ENCODE measurements around the gene ASAP2.

The ASAP2 gene

DNA sequence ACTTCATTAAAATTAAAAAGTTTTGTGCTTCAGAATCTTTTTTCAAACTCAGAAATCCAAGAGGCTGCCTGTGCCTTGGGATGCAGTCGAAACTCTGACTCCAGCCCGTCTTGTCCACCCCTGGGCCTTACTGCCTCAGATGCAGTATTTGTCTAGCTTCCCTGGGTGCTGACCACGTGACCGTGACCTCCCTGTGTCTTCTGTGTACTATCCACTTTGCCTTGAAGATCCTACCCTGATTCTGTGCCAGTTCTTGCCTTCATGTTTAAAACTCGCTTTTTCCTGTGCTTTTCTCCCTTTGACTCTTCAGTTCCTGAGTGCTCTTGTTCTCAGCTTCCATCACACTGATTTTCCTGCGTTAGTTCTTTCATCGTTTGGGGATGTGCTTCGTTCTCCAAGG, 136.0 kb downstream of the ASAP2 start:
- H3K9me2 ChIP-seq (replicated peaks; ENCODE audit: low read depth, low read length): no peaks in the 10 kb centered on the region
- H3F3A ChIP-seq (ENCODE audit: low read depth): no peaks in the 10 kb centered on the region
- peaks cover 9% of the 10 kb centered on the region; the same call in 1 of the 2 replicates for H3K36me3 ChIP-seq (ENCODE audit: insufficient read depth, low read length)
- H3K4me1 ChIP-seq (ENCODE audit: insufficient read depth, low read length, poor library complexity, severe bottlenecking): no peaks in the 10 kb centered on the region
- no peak overlapping the region for H3K9ac ChIP-seq (ENCODE audit: low read depth, low read length, poor library complexity, severe bottlenecking)
- H3K27me3 ChIP-seq (ENCODE audit: insufficient read depth, low read length, poor library complexity, severe bottlenecking): no peaks in the 10 kb centered on the region
- H3K4me2 ChIP-seq (ENCODE audit: low read depth, low read length, poor library complexity, severe bottlenecking): no peak overlapping the region
- no peak overlapping the region for H2AFZ ChIP-seq (ENCODE audit: low read length)
- TF ChIP-seq EZH2phosphoT487 (IDR thresholded peaks at IDR 0.05; ENCODE audit: borderline replicate concordance): no peak
- TF ChIP-seq, protein P1, sequence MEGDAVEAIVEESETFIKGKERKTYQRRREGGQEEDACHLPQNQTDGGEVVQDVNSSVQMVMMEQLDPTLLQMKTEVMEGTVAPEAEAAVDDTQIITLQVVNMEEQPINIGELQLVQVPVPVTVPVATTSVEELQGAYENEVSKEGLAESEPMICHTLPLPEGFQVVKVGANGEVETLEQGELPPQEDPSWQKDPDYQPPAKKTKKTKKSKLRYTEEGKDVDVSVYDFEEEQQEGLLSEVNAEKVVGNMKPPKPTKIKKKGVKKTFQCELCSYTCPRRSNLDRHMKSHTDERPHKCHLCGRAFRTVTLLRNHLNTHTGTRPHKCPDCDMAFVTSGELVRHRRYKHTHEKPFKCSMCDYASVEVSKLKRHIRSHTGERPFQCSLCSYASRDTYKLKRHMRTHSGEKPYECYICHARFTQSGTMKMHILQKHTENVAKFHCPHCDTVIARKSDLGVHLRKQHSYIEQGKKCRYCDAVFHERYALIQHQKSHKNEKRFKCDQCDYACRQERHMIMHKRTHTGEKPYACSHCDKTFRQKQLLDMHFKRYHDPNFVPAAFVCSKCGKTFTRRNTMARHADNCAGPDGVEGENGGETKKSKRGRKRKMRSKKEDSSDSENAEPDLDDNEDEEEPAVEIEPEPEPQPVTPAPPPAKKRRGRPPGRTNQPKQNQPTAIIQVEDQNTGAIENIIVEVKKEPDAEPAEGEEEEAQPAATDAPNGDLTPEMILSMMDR (conservative IDR thresholded peaks at IDR 0.05; ENCODE audit: low read length): no peak
- no peaks in the 10 kb centered on the region for H3K79me2 ChIP-seq (ENCODE audit: insufficient read depth, low read length)
- H4K20me1 ChIP-seq (ENCODE audit: insufficient read depth, low read length, poor library complexity, severe bottlenecking): no peaks in the 10 kb centered on the region
- no peaks in the 10 kb centered on the region for H3K9me3 ChIP-seq (ENCODE audit: insufficient read depth, low read depth, low read length)
- no peak overlapping the region for H3K4me3 ChIP-seq (ENCODE audit: low read length, poor library complexity, severe bottlenecking)

DNA sequence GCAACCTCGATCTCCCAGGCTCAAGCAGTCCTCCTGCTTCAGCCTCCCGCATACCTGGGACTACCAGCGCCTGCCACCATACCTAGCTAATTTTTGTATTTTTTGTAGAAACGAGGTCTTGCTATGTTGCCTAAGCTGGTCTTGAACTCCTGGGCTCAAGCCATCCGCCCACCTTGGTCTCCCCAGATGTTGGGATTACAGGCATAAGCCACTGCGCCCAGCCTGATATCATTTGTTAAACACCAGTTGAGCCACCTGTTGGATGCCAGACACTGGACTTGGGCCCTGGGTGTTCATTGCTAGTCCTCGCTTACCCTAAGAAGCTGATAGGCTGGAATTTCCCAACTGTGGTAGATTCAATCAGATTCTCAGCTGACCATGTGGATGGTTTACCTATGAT, 136.9 kb downstream of the ASAP2 start:
- no peaks in the 10 kb centered on the region for H4K20me1 ChIP-seq (ENCODE audit: insufficient read depth, low read length, poor library complexity, severe bottlenecking)
- no peaks in the 10 kb centered on the region for H3K4me1 ChIP-seq (ENCODE audit: insufficient read depth, low read length, poor library complexity, severe bottlenecking)
- no peaks in the 10 kb centered on the region for H3F3A ChIP-seq (ENCODE audit: low read depth)
- no peak overlapping the region for H2AFZ ChIP-seq (ENCODE audit: low read length)
- H3K4me2 ChIP-seq (ENCODE audit: low read depth, low read length, poor library complexity, severe bottlenecking): no peak overlapping the region
- TF ChIP-seq, protein P1 (conservative IDR thresholded peaks at IDR 0.05; ENCODE audit: low read length): no peak
- TF ChIP-seq EZH2phosphoT487 (IDR thresholded peaks at IDR 0.05; ENCODE audit: borderline replicate concordance): no peak
- H3K36me3 ChIP-seq (ENCODE audit: insufficient read depth, low read length): peaks cover 9% of the 10 kb centered on the region; the same call in 1 of the 2 replicates
- H3K9me2 ChIP-seq (replicated peaks; ENCODE audit: low read depth, low read length): no peaks in the 10 kb centered on the region
- H3K9ac ChIP-seq (ENCODE audit: low read depth, low read length, poor library complexity, severe bottlenecking): no peak overlapping the region
- H3K79me2 ChIP-seq (ENCODE audit: insufficient read depth, low read length): no peaks in the 10 kb centered on the region
- no peaks in the 10 kb centered on the region for H3K9me3 ChIP-seq (ENCODE audit: insufficient read depth, low read depth, low read length)
- H3K4me3 ChIP-seq (ENCODE audit: low read length, poor library complexity, severe bottlenecking): no peak overlapping the region
- H3K27me3 ChIP-seq (ENCODE audit: insufficient read depth, low read length, poor library complexity, severe bottlenecking): no peaks in the 10 kb centered on the region

- Histone ChIP-seq H3K4me1 (ENCODE audit: insufficient read depth, low read length, poor library complexity, severe bottlenecking) (no peaks in the 10 kb centered on the region), H4K20me1 (ENCODE audit: insufficient read depth, low read length, poor library complexity, severe bottlenecking) (no peaks in the 10 kb centered on the region), H2AFZ (ENCODE audit: low read length) (no peak overlapping the region), H3K79me2 (ENCODE audit: insufficient read depth, low read length) (no peaks in the 10 kb centered on the region), H3K36me3 (ENCODE audit: insufficient read depth, low read length) (peaks cover 9% of the 10 kb centered on the region; the same call in 1 of the 2 replicates), H3K9ac (ENCODE audit: low read depth, low read length, poor library complexity, severe bottlenecking) (no peak overlapping the region), H3K4me3 (ENCODE audit: low read length, poor library complexity, severe bottlenecking) (no peak overlapping the region), H3K27me3 (ENCODE audit: insufficient read depth, low read length, poor library complexity, severe bottlenecking) (no peaks in the 10 kb centered on the region), H3K9me3 (ENCODE audit: insufficient read depth, low read depth, low read length) (no peaks in the 10 kb centered on the region), H3K4me2 (ENCODE audit: low read depth, low read length, poor library complexity, severe bottlenecking) (no peak overlapping the region), H3K9me2 (replicated peaks; ENCODE audit: low read depth, low read length) (no peaks in the 10 kb centered on the region), H3F3A (ENCODE audit: low read depth) (no peaks in the 10 kb centered on the region)
- no peak for TF ChIP-seq EZH2phosphoT487 (IDR thresholded peaks at IDR 0.05; ENCODE audit: borderline replicate concordance)
- TF ChIP-seq, protein P1 (conservative IDR thresholded peaks at IDR 0.05; ENCODE audit: low read length): no peak
These were observed 137.8 kb downstream of the ASAP2 start for GRCh38 chr2:9344434-9344833.
